Left cardiac atrium (tissue), 4 donors: Measurements from ENCODE around the gene DHRS3. TPM values are rescaled to one million over a fixed set of nuclear protein-coding genes. Genes with fewer than 3 reads are reported as not detected.
"Not testable (repeated sequence)": the region's sequence is repeated elsewhere in the genome, so short reads cannot be mapped to it uniquely, and the experiment has no call there.

ENCODE experiments used
- ATAC-seq, 2 donors: fragments of 200-7000 bp; cut with Tn5 transposase; one replicate each; pipeline ENCODE4 v1.9.1; 2020; ENCODE audit warnings: mild to moderate bottlenecking in 2 of 2, moderate library complexity in 2 of 2
- DNase-seq: peaks from one replicate; pipeline ENCODE4 v3.0.0-alpha.2; 2020
- intact Hi-C, 2 donors: fragments of 100-400 bp; cut with DNase I; formaldehyde crosslinking; loops; one replicate each; pipeline versions ENCODE4 v1.14.1 to v1.15.1; 2022 to 2023
- total RNA-seq, 2 donors: library from RNA; stranded (reverse); fragmentation: NEBNext Ultra II Directional; extraction: Animal tissue kit (Norgen Biotek cat#: 25700); gene quantifications; one replicate each; pipeline ENCODE4 v1.2.1, GENCODE V29; 2021
- donor health status: DM: no; HTN: yes; CAD: no.
- donor health status: DM: no; HTN: yes; CAD: no; lungs with severe emphysema.
- donor health status: DM: yes; HTN: yes; CAD: no.
- donor health status: Dilated cardiomyopathy.

The DHRS3 gene
- total RNA-seq, 2 donors from 2014 or later = 74.3 to 106 TPM

GRCh38 chr1:12566484-12567287 lies 51.3 kb downstream of the DHRS3 start:
- intact Hi-C loops = no loop called here
- no peak for DNase-seq
- ATAC-seq = no peak

- intact Hi-C loops = no loop called here
- no peak for DNase-seq
- ATAC-seq = peak in 1 of 2 donors; percentile 9
These were observed 52.1 kb downstream of the DHRS3 start for GRCh38 chr1:12565966-12566352.

GRCh38 chr1:12565094-12565965 lies 52.7 kb downstream of the DHRS3 start:
- ATAC-seq = peak; percentile 80 to 84
- intact Hi-C loops = no loop called here
- no peak for DNase-seq

- intact Hi-C loops, ATAC-seq, DNase-seq: not testable (repeated sequence)
These were observed 53.8 kb downstream of the DHRS3 start for GRCh38 chr1:12564251-12564650.

GRCh38 chr1:12562955-12563576 lies 54.9 kb downstream of the DHRS3 start:
- DNase-seq (no peak), ATAC-seq (no peak)
- intact Hi-C loops = no loop called here

- no peak for DNase-seq
- no peak for ATAC-seq
- intact Hi-C loops = no loop called here
These were observed 56.9 kb downstream of the DHRS3 start for GRCh38 chr1:12561121-12561520.

GRCh38 chr1:12556957-12557935 lies 60.8 kb downstream of the DHRS3 start:
- ATAC-seq (no peak), DNase-seq (no peak)
- intact Hi-C loops = loop anchor here in 1 of 2 donors (10.0 kb wide), 1 partner anchor 82 kb away; no protein-coding TSS in a partner anchor

- DNase-seq (no peak), ATAC-seq (peak; percentile 71 to 75)
- intact Hi-C loops = loop anchor here in 1 of 2 donors (10.0 kb wide), 1 partner anchor 82 kb away; no protein-coding TSS in a partner anchor
These were observed 61.6 kb downstream of the DHRS3 start for GRCh38 chr1:12556368-12556930.

GRCh38 chr1:12555411-12556367 lies 62.3 kb downstream of the DHRS3 start:
- intact Hi-C loops = loop anchor here in 1 of 2 donors (10.0 kb wide), 1 partner anchor 81 kb away; no protein-coding TSS in a partner anchor
- peak; percentile 17 for ATAC-seq

GRCh38 chr1:12554521-12555305 lies 63.3 kb downstream of the DHRS3 start:
- DNase-seq (no peak), ATAC-seq (no peak)
- intact Hi-C loops = loop anchor here in 1 of 2 donors (10.0 kb wide), 1 partner anchor 80 kb away; no protein-coding TSS in a partner anchor

More at GRCh38 chr1:12555411-12556367, 62.3 kb downstream of the DHRS3 start:
- no peak for DNase-seq

GRCh38 chr1:12553963-12554362 lies 64.0 kb downstream of the DHRS3 start:
- intact Hi-C loops = loop anchor here in 1 of 2 donors (10.0 kb wide), 1 partner anchor 79 kb away; no protein-coding TSS in a partner anchor
- ATAC-seq = no peak
- no peak for DNase-seq

- intact Hi-C loops = loop anchor here in 1 of 2 donors (10.0 kb wide), 1 partner anchor 78 kb away; no protein-coding TSS in a partner anchor
- ATAC-seq = peak in 1 of 2 donors; percentile 45
- no peak for DNase-seq
These were observed 64.8 kb downstream of the DHRS3 start for GRCh38 chr1:12552951-12553921.

- intact Hi-C loops = loop anchor here in 1 of 2 donors (10.0 kb wide), 1 partner anchor 77 kb away; no protein-coding TSS in a partner anchor
- no peak for ATAC-seq
- no peak for DNase-seq
These were observed 65.7 kb downstream of the DHRS3 start for GRCh38 chr1:12552111-12552888.

GRCh38 chr1:12551584-12551983 lies 66.4 kb downstream of the DHRS3 start:
- ATAC-seq (no peak), DNase-seq (no peak)
- intact Hi-C loops = loop anchor here in 1 of 2 donors (10.0 kb wide), 1 partner anchor 77 kb away; no protein-coding TSS in a partner anchor
